GM19035 (cell line): ENCODE data around the gene NECTIN2.
"Not testable (repeated sequence)": the region's sequence is repeated elsewhere in the genome, so short reads cannot be mapped to it uniquely, and the experiment has no call there.

ENCODE experiments used
- ATAC-seq: cut with Tn5 transposase; IDR thresholded peaks from one replicate; pipeline ENCODE4 v1.9.1; 2021; ENCODE audit not compliant: unreplicated experiment

Gene NECTIN2

DNA sequence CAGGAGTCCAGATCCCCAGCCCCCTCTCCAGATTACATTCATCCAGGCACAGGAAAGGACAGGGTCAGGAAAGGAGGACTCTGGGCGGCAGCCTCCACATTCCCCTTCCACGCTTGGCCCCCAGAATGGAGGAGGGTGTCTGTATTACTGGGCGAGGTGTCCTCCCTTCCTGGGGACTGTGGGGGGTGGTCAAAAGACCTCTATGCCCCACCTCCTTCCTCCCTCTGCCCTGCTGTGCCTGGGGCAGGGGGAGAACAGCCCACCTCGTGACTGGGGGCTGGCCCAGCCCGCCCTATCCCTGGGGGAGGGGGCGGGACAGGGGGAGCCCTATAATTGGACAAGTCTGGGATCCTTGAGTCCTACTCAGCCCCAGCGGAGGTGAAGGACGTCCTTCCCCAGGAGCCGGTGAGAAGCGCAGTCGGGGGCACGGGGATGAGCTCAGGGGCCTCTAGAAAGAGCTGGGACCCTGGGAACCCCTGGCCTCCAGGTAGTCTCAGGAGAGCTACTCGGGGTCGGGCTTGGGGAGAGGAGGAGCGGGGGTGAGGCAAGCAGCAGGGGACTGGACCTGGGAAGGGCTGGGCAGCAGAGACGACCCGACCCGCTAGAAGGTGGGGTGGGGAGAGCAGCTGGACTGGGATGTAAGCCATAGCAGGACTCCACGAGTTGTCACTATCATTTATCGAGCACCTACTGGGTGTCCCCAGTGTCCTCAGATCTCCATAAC lies 59.5 kb downstream of the NECTIN2 start, which contains the start of gene APOE:
TSS of gene APOE (plus strand) at position 360 of the 724 bp plus-strand sequence. CDS start 829 bp downstream, outside the sequence.
- ATAC-seq, result no peak

- no peak for ATAC-seq
Observed at GRCh38 chr19:44907613-44908012, 61.5 kb downstream of the NECTIN2 start.

GRCh38 chr19:44908074-44908835 lies 62.2 kb downstream of the NECTIN2 start:
- no peak for ATAC-seq

GRCh38 chr19:44908836-44909261 lies 62.8 kb downstream of the NECTIN2 start:
- no peak for ATAC-seq

- ATAC-seq, result no peak
Observed at GRCh38 chr19:44909775-44910174, 63.7 kb downstream of the NECTIN2 start.

DNA sequence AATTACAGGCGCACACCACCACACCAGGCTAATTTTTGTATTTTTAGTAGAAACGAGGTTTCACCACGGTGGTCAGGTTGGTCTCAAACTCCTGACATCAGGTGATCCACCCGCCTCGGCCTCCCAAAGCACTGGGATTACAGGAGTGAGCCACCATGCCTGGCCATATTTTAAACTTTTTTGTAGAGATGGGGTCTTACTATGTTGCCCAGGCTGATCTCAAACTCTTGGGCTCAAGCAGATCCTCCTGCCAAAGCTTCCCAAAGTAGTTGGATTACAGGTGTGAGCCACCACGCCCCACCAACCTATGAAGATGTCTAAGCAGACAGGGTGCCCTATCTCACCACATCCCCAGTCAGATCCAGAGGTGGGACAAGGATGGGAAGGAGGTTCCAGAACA lies 65.8 kb downstream of the NECTIN2 start:
- ATAC-seq, result not testable (repeated sequence)

GRCh38 chr19:44912854-44913253 lies 66.8 kb downstream of the NECTIN2 start:
- no peak for ATAC-seq

DNA sequence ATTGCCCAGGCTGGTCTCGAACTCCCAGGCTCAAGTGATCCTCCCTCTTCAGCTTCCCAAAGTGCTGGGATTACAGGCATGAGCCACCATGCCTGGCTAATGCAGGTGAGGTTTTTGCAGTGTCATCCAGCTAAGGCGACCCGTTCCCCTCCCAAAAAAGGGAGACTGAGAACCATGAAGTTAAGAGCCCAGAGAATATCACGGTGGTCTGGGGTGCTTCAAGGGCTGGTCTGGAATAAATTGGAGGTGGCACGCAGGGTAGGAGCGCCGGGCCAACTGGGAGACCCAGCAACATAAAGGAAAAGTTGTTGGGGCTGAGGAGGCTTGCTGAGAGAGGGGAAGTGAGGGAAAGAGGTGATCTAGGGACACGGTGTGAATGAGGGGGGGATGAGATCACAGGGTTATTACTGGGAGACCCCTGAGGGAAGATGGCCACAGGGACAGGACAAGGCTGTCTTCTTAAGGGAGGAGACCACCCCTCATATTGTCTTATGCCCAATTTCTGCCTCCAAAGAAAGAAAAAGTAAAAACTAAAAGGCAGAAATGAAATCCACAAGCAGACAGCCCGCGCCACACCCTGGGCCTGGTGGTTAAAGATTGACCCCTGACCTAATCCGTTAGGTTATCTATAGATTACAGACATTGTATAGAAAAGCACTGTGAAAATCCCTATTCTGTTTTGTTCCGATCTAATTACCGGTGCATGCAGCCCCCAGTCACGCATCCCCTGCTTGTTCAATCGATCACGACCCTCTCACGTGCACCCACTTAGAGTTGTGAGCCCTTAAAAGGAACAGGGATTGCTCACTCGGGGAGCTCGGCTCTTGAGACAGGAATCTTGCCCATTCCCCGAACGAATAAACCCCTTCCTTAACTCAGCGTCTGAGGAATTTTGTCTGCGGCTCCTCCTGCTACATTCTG lies 67.7 kb downstream of the NECTIN2 start:
- ATAC-seq, result not testable (repeated sequence)

DNA sequence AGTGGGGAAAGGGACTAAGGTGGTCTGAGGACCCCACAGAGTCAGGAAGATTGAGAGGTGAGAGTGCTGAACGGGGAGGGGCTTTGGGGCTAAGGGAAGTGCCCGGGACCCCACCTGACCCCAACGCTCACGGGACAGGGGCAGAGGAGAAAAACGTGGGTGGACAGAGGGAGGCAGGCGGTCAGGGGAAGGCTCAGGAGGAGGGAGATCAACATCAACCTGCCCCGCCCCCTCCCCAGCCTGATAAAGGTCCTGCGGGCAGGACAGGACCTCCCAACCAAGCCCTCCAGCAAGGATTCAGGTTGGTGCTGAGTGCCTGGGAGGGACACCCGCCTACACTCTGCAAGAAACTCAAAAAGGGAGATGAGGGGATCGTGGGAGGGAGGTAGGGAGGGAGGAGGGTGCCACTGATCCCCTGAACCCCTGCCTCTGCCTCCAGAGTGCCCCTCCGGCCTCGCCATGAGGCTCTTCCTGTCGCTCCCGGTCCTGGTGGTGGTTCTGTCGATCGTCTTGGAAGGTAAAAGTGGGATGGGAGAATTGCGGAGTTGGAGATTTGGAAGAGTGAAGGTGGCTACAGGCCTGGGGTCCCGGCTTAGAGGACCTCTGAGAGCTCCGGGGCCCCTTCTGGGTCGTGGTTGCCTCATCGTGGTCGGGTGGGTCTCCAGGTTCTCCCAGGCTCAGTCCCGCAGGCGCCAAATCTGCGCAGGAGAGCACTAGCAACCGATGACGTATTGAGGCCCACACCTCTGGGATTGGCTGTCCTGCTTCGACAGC lies 68.5 kb downstream of the NECTIN2 start, which contains the start of gene APOC1:
TSS of gene APOC1 (plus strand) at position 176 of the 774 bp plus-strand sequence. CDS start at position 460, 284 bp downstream.
- peak; percentile 87 for ATAC-seq

GRCh38 chr19:44924243-44924725 lies 78.2 kb downstream of the NECTIN2 start:
- no peak for ATAC-seq

DNA sequence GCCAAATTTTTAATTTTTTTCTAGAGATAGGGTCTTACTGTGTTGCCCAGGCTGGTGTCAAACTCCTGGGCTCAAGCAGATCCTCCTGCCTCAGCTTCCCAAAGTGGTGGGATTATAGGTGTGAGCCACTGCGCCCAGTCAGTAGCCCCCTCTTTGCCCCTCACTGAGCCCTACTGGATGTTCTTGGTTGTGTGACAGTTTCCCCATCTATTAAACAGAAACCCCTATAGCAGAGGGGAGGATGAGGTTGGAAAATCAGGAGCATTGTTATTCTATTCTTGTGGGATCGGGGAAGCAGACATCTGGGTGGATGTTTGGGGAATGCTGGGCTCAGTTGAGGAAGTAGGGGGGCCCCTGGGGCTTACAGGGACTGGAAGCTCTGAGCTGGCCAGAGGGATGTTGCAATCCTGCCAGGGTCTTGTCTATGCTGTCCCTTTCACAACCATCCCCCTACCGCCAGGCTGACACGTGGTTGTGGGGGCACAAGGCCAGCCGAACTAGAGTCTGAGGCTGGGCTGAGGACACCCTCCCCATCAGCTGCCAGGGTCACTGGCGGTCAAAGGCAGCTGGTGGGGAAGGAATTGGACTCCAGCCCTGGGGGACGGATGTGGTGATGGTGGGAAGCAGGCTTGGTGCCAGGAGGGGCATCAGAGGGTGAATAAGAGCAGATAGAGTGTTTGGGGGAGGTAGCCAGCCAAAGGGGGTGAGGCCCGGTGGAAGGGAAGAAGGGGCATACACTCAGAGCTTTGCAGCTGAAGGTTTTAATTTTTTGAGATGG lies 79.2 kb downstream of the NECTIN2 start:
- no peak for ATAC-seq

- ATAC-seq, result not testable (repeated sequence)
Observed at GRCh38 chr19:44926245-44927077, 80.4 kb downstream of the NECTIN2 start.

GRCh38 chr19:44927746-44928145 lies 81.6 kb downstream of the NECTIN2 start:
- no peak for ATAC-seq

- ATAC-seq, result no peak
Observed at GRCh38 chr19:44930088-44930487, 84.0 kb downstream of the NECTIN2 start.

GRCh38 chr19:44931541-44931940 lies 85.4 kb downstream of the NECTIN2 start:
- ATAC-seq, result no peak
